GM19099 (cell line): ENCODE measurements around the gene PINK1.

Experiments used
- POLR2A ChIP-seq: IDR thresholded peaks from 3 replicates; pipeline ENCODE4 v1.6.1; 2011; ENCODE audit warnings: low read depth; ENCODE audit not compliant: insufficient read length; ENCODE audit errors: extremely low read depth

The PINK1 gene

GRCh38 chr1:20603504-20604464 lies 29.5 kb upstream of the PINK1 start:
- no peak for TF ChIP-seq POLR2A

GRCh38 chr1:20604678-20605077 lies 28.6 kb upstream of the PINK1 start:
- TF ChIP-seq POLR2A, result no peak

GRCh38 chr1:20609541-20609940 lies 23.7 kb upstream of the PINK1 start:
- no peak for TF ChIP-seq POLR2A

GRCh38 chr1:20610970-20611369 lies 22.3 kb upstream of the PINK1 start:
- TF ChIP-seq POLR2A, result no peak

- no peak for TF ChIP-seq POLR2A
Measured at GRCh38 chr1:20611652-20612051, 21.6 kb upstream of the PINK1 start.

- TF ChIP-seq POLR2A, result no peak
Measured at GRCh38 chr1:20612221-20612746, 21.0 kb upstream of the PINK1 start.

- TF ChIP-seq POLR2A, result no peak
Measured at GRCh38 chr1:20614131-20614579, 19.1 kb upstream of the PINK1 start.

GRCh38 chr1:20615946-20616846 lies 17.1 kb upstream of the PINK1 start:
- TF ChIP-seq POLR2A, result no peak

- no peak for TF ChIP-seq POLR2A
Measured at GRCh38 chr1:20616847-20617487, 16.3 kb upstream of the PINK1 start.

GRCh38 chr1:20618550-20618949 lies 14.7 kb upstream of the PINK1 start:
- TF ChIP-seq POLR2A, result no peak

- no peak for TF ChIP-seq POLR2A
Measured at GRCh38 chr1:20619999-20620398, 13.3 kb upstream of the PINK1 start.

GRCh38 chr1:20621012-20621411 lies 12.2 kb upstream of the PINK1 start:
- TF ChIP-seq POLR2A, result no peak

GRCh38 chr1:20624709-20625108 lies 8.5 kb upstream of the PINK1 start:
- TF ChIP-seq POLR2A, result no peak

- TF ChIP-seq POLR2A, result no peak
Measured at GRCh38 chr1:20625176-20626097, 7.8 kb upstream of the PINK1 start.
